Camera-type eye (tissue), 1 donor: Measurements from ENCODE around the gene UBE2D3. TPM values are rescaled to one million over a fixed set of nuclear protein-coding genes. Genes with fewer than 3 reads are reported as not detected.

ENCODE experiments used
- total RNA-seq: library from RNA; depleted of rRNA; stranded (reverse); fragments of >200 nt; gene quantifications from one replicate; pipeline ENCODE4 v1.2.3, GENCODE V29; 2014

The UBE2D3 gene
- total RNA-seq: 282 TPM

GRCh38 chr4:102826890-102827673 is at the start of gene UBE2D3:
TSS of gene UBE2D3 (minus strand) at chr4:102827551. CDS start at chr4:102826508, 1,043 bp downstream.

DNA sequence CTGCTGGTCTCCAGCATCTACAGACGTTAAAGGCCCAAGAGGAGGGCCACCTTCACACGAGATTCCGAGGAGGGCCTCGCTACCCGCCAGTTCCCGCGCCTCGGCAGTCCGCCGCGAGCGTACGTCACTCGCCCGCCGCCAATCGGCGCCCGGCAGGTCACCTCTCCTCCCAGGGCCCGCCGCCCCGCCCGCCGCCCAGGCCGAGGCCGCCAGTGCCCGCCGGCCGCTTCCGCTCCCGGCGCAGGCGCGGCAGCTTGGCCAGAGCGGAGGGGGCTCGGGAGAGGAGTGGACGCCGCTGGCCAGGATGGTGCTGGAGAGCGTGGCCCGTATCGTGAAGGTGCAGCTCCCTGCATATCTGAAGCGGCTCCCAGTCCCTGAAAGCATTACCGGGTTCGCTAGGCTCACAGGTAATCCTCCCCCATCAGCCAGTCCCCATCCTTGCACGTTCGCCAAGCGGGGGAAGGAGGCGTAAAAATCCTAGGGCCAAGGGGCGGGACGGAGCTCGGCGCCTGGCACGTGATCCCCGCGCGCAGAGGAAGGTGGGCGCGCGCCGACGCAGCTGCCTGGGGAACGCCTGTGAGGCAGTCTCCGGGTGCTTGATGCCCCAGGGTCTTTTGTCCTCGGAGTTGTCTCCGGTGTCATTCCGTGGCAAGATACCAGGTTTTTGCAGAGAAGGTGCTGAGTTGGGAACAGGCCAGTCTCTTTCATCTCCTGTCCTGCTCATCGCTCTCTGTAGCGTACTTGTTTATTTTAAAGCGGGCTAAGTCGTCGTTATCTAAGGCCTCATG is 41.6 kb upstream of the UBE2D3 start, which contains the start of gene CISD2:
CISD2 (plus strand) TSS at position 212 of the 788 bp plus-strand sequence; CDS start at position 305, 93 bp downstream.

GRCh38 chr4:102760645-102761295 is 66.6 kb downstream of the UBE2D3 start, which contains the start of gene MANBA:
TSS of gene MANBA (minus strand) at chr4:102760968. CDS start at chr4:102760894, 74 bp downstream.

Other genes starting within 250 kb of the UBE2D3 start
- gene MANBA, start 66.6 kb downstream of the UBE2D3 start, total RNA-seq: 52.5 TPM
- gene CISD2, start 41.4 kb upstream of the UBE2D3 start, total RNA-seq: 34.2 TPM
- gene SLC9B1, start 192.2 kb upstream of the UBE2D3 start, total RNA-seq: 6.9 TPM
- 28.1 TPM for gene SLC9B2, start 249.2 kb upstream of the UBE2D3 start, total RNA-seq